Mesenteric fat pad (tissue), 1 donor: ENCODE measurements around the gene MAB21L2. TPM values are rescaled to one million over a fixed set of nuclear protein-coding genes. Genes with fewer than 3 reads are reported as not detected.

Experiments
- DNase-seq: peaks from one replicate; pipeline ENCODE4 v3.0.0-alpha.2; 2020; ENCODE audit warnings: low spot score
- total RNA-seq: library from RNA; stranded (reverse); fragmentation: NEBNext Ultra II Directional; extraction: Animal tissue kit (Norgen Biotek cat#: 25700); gene quantifications from one replicate; pipeline ENCODE4 v1.2.1, GENCODE V29; 2021
- donor health status: DM: yes; HTN: yes; CAD: no.

The MAB21L2 gene
- total RNA-seq, 1 donor from 2014 or later, result 1.9 TPM

DNA sequence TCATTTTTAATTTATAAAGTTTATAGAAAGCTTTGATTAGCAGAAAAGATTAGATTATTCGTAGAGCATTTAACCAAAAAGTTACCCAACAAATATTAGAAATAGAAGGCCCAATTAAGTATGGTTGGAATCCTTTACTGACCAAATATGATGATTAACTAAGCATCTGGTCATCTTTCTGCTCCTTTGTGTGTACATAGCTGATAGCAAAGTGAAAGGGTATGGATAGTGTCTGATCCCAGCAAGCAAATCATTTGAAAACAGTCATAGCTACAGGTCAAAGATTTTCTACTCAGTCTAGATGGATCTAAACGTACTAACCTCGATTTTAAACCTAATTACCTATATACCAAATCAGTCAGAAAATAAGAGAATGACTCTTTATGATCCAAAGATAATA is 7.3 kb upstream of the MAB21L2 start:
- no peak for DNase-seq

DNA sequence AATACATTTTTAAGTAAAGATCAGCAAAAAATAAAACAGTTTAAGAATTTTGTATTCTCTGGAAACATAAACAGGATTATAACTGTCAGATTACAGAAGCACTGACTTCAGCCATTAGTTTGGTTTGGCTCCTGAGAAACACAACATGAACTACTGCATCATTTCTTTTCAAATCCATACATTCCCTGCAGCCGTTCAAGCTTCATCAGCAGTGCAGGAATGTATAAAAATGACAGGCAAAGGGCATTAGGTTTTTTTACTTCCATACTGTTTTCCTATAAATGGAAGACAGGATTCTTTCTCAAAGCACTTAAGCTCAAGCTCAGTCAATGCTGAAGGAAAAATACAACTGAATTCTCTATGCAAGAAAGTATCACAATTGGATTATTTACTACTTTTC is 4.2 kb upstream of the MAB21L2 start:
- no peak for DNase-seq

- DNase-seq, result no peak
Observed at GRCh38 chr4:150578745-150579501, 3.0 kb upstream of the MAB21L2 start.

GRCh38 chr4:150579551-150580234 is 2.3 kb upstream of the MAB21L2 start:
- no peak for DNase-seq

- DNase-seq, result no peak
Observed at GRCh38 chr4:150580306-150580705, 1.6 kb upstream of the MAB21L2 start.

- no peak for DNase-seq
Observed at GRCh38 chr4:150581056-150581605, 820 bp upstream of the MAB21L2 start.

DNA sequence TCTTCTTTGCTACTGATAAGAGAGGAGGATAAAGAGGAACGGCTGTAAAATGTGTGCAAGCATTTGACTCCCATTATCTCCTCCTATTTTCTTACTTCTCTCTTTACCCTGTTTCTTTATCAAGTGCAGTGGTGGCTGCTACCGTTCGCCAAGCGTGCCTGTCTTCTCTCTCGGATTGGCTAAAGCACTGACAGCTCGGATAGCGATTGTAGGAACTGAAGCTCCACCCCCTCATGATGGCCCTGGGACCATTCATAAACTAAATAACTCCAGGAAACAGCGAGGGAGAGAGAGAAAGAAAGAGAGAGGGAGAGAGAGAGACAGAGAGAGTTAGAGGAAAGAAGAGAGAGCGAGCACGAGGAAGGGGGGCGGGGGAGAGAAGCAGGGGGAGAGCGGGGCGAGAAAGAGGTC is 305 bp upstream of the MAB21L2 start:
- no peak for DNase-seq

- DNase-seq, result no peak
Observed at GRCh38 chr4:150582873-150583286, 929 bp downstream of the MAB21L2 start.

DNA sequence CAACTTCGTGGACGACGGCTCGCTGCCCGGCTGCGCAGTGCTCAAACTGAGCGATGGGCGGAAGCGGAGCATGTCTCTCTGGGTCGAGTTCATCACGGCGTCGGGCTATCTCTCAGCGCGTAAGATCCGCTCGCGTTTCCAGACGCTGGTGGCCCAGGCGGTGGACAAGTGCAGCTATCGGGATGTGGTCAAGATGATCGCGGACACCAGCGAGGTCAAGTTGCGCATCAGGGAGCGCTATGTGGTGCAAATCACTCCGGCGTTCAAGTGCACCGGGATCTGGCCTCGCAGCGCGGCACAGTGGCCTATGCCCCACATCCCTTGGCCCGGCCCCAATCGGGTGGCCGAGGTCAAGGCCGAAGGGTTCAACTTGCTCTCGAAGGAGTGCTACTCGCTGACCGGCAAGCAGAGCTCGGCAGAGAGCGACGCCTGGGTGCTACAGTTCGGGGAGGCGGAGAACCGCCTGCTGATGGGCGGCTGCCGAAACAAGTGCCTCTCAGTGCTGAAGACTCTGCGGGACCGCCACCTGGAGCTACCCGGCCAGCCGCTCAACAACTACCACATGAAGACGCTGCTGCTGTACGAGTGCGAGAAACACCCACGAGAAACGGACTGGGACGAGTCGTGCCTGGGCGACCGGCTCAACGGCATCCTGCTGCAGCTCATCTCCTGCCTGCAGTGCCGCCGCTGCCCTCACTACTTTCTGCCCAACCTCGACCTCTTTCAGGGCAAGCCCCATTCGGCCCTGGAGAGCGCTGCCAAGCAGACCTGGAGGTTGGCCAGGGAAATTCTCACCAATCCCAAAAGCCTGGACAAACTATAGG is 1.5 kb downstream of the MAB21L2 start:
- no peak for DNase-seq

DNA sequence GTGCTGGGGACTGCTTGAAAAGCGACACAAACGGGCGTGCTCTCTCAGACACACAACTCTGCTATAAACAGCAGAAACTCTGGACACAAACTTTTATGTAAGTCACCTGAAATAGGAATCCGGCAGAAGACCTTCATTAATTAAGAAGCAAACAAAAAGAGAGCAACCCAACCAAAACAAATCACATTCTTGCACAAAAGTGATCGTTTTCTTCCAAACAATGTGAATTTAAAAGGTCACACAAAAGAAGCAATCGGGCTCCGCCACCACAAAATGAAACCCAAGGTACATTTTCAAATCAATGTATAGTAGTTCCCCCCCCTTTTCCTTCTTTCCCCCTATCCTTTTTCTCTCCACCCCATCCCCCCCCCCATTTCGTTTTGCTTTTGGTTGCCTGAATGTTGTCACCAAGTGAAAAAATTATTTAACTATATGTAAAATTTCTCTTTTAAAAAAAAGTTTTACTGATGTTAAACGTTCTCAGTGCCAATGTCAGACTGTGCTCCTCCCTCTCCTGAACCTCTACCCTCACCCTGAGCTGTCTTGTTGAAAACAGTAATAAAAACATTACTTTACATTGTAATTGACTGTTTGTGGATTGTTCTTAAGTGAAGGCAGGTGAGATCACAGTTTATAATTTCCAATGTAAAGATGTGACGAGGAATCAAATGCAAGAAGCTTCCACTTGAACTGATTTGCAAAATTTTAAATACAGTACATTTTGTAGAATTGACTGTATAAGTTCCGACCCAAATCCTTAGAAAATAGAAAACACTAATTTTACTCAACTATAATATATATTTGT is 2.4 kb downstream of the MAB21L2 start:
- DNase-seq, result no peak

DNA sequence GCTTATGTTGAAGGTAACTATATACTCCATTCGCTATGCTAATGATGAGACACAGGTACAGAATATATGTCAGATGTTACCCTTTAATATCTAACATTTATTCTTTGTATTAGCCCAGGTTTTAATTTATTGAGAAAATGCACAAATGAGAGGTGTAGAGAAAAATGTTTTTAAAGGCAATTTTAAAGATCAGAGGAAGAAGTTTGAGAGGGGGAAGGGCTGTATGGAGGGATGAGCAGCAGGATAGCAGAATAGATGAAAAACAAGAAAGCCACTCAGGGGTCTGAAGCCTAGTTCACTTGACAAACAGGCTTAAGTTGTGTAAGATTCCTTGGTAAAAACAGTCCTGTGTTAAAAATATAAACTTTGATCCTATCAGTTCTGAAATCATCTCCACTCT is 3.7 kb downstream of the MAB21L2 start:
- DNase-seq, result no peak

- DNase-seq, result no peak
Observed at GRCh38 chr4:150586162-150586810, 4.3 kb downstream of the MAB21L2 start.

DNA sequence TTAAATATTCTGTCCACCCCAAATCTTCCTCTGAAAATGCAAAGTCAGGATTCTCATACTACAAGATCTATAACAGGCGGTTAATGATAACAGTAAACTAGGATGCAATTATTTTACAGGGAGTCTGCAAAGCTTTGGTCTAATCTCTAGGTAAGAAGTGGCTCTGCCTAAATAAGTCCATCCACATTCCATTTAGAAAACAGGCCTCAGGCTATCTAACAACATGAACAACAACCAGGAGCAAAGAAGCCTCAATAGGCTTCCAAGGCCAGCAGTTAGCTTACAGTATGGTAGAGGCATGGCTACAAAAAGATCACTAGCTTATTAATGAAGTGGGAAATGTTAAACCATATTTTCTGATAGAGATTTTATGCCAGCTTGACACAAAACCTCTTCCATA is 6.4 kb downstream of the MAB21L2 start:
- no peak for DNase-seq

- DNase-seq, result no peak
Observed at GRCh38 chr4:150589157-150589556, 7.2 kb downstream of the MAB21L2 start.

DNA sequence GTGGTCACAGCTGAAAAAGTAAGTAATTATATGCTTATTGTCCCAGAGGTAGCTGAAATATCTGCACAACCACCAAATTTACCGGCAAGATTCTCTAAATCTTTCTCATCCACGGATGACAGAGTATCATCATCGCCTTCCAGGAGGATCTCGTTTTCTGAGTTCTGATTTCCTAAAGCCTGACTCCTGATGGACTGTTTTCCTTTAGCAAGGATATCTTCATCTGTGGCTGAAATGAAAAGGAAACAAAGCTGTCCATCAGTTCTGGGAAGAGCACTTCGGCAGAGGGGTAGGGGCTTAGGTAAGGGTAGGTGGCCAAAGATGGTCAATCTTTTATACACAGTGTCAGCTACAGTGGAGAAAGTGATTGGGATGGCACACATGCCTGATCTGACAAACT is 8.7 kb downstream of the MAB21L2 start:
- DNase-seq, result no peak

DNA sequence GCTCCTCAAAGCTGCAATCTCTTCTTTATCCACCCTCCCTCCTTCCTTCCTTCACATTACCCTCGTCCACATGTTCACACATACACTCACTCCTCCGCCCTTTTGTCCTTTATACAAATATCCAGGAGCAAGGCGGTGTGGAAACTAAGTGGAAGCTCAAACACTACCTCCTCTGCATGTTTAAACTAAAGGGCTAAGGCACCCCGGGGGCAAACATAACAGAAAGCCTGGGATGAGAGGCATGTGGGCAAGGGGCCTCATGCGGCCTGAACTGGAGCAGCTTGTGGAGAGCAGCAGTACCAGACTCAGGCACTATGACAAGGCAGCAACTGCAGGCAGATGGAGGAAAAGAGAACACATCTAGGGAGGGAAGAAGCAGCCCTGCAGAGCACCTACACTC is 9.5 kb downstream of the MAB21L2 start:
- DNase-seq, result no peak

DNA sequence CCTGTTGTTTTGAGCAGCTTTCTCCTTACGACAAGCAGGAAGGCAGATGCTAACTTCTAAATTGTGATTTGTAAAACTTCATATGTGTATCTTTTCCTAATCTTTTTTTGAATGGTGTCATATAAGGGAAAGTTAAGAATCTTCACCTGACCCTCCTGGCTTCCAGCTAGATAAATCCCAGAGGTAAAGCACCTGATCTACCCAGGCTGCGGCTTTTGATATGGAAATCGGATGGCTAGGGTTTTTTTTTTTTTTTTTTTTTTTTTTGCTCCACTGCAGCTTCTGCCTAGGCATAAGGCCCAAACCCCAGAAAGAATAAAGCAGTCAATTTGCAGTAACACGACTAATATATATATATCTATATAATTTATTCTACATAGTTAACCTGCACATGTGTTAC is 10.0 kb downstream of the MAB21L2 start:
- DNase-seq, result no peak

GRCh38 chr4:150593996-150594395 is 12.0 kb downstream of the MAB21L2 start:
- no peak for DNase-seq

- DNase-seq, result no peak
Observed at GRCh38 chr4:150598909-150599308, 17.0 kb downstream of the MAB21L2 start.

- no peak for DNase-seq
Observed at GRCh38 chr4:150599547-150599946, 17.6 kb downstream of the MAB21L2 start.
